A549 treated with AZD9567 at 1 μM for 4 hours (cell line): ENCODE data around the gene CHRNA1. TPM values are rescaled to one million over a fixed set of nuclear protein-coding genes. Genes with fewer than 3 reads are reported as not detected.

Source experiments
- total RNA-seq: library from RNA; stranded (reverse); fragments of 200-300 nt; extraction: Qiagen RNA extraction; gene quantifications from 5 replicates; pipeline ENCODE4 v1.2.3, GENCODE V29; 2022; ENCODE audit not compliant: insufficient read depth

CHRNA1 gene
- total RNA-seq, result not detected in 5 replicates

DNA sequence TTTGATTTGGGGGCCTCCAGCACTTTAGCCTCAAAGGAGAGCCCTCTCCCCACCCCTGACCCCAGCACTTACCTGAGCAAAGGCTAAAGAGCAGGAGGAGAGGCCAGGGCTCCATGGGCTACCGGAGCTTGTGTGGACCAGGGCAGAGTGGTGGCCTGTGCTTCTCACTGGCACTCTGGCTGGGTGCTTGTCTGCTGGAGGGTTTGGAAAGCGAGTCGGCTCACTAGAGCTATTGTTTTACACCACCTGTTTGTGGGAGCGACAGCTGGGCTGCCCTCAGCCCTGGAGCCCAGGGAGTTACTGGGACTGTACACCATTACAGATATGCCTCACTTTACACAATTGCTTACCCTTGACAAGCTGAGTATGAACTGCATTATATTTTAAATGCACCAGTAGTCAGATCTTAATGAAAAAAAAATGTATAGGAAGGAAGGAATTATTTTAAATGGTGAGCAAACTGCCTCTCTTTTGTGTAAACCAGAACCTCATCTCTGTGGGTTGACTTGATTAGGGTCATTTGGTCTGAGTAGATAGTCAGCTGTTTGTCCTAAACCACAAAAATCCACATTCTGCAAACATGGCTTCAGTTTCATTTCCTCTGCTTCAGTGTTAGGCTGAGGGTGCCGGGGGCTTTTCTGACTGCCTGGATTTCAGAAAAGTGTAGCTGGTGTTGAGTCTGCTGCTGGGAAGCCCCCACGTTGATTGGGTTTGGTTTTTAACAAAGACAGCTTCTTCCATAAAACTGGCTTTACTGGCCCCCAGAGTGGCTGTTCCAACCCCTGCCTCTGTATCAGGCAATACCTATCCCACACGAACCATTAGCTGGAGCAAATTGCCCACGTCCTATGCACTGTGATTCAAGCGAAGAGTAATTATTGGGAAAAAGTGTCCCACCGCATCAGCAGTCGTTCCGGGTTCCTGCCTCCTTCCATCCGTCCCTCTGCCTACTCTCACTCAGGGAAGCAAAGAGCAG is at the start of gene CHRNA1:
Gene CHRNA1 (minus strand): TSS at position 193 of the 976 bp plus-strand sequence. CDS start 78 bp downstream, at position 115.

Other genes with a start within 250 kb of the CHRNA1 start
- gene WIPF1, start 166.7 kb downstream of the CHRNA1 start, total RNA-seq, result 18.6 to 25.4 TPM (median 22.4 TPM) in 5 replicates
- gene CHN1, start 240.9 kb upstream of the CHRNA1 start, total RNA-seq, result 15.3 to 26.7 TPM (median 16.2 TPM) in 5 replicates